IPS-15b (cell line): ENCODE measurements around the gene NRXN3.

Experiments used
- H3K27me3 ChIP-seq: one replicate; pipeline ENCODE4 v1.6.1; 2013; ENCODE audit warnings: low read length; ENCODE audit not compliant: control insufficient read depth, insufficient read depth
- H3K36me3 ChIP-seq: one replicate; pipeline ENCODE4 v1.6.1; 2013; ENCODE audit warnings: low read length; ENCODE audit not compliant: control insufficient read depth, insufficient read depth
- H3K4me1 ChIP-seq: one replicate; pipeline ENCODE4 v1.6.1; 2013; ENCODE audit warnings: mild to moderate bottlenecking, low read length; ENCODE audit not compliant: control insufficient read depth, insufficient read depth
- H3K4me3 ChIP-seq: one replicate; pipeline ENCODE4 v1.5.1; 2013; ENCODE audit warnings: low read depth, low read length
- H3K9ac ChIP-seq: one replicate; pipeline ENCODE4 v1.6.1; 2013; ENCODE audit warnings: low read depth, mild to moderate bottlenecking, low read length
- H3K9me3 ChIP-seq: one replicate; pipeline ENCODE4 v1.6.1; 2013; ENCODE audit warnings: mild to moderate bottlenecking, low read length; ENCODE audit not compliant: control insufficient read depth, insufficient read depth

Gene NRXN3

DNA sequence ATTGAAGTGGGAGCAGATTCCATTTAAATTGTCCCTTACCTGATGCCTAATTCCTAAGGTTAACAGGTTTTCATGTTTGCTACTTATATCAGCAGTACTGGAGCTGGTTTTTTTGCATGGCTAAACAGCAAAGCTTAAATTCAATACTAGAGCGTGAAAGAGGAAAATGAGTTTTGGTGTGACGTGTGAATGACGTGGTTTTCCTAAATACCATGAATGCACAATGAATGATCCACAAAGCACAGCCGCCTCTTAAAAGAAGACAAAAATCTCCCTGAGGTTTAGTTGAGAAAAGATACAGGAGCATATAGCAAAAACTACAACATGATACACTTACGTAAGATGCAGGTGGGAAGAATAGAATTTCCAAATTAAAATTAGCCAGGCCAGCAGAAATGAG is 1310.0 kb downstream of the NRXN3 start:
- Histone ChIP-seq H3K36me3 (no peaks in the 10 kb centered on the region), H3K9me3 (no peaks in the 10 kb centered on the region), H3K27me3 (no peaks in the 10 kb centered on the region), H3K9ac (no peak overlapping the region), H3K4me1 (peaks cover 14% of the 10 kb centered on the region), H3K4me3 (no peak overlapping the region)

DNA sequence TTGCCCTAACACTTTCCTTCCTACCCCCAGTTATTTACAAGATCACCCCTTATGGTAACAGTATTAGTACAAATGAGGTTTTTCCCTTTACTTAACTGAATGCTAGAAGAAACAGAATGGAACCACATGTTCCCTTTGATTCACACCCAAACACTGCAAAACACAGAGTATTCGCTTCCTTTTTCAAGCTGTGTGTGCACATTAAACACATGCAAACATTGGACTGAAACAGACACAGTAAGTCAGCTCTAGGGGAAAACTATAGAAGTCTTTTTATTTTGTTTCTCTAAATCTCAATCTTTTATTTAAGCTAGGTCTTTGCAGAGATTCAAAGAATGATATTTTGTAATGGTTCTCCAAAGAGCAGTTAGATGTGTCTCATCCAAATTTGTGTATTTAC is 1312.7 kb downstream of the NRXN3 start:
- Histone ChIP-seq H3K4me1 (peaks cover 14% of the 10 kb centered on the region), H3K4me3 (no peak overlapping the region), H3K27me3 (no peaks in the 10 kb centered on the region), H3K36me3 (no peaks in the 10 kb centered on the region), H3K9me3 (no peaks in the 10 kb centered on the region), H3K9ac (no peak overlapping the region)

DNA sequence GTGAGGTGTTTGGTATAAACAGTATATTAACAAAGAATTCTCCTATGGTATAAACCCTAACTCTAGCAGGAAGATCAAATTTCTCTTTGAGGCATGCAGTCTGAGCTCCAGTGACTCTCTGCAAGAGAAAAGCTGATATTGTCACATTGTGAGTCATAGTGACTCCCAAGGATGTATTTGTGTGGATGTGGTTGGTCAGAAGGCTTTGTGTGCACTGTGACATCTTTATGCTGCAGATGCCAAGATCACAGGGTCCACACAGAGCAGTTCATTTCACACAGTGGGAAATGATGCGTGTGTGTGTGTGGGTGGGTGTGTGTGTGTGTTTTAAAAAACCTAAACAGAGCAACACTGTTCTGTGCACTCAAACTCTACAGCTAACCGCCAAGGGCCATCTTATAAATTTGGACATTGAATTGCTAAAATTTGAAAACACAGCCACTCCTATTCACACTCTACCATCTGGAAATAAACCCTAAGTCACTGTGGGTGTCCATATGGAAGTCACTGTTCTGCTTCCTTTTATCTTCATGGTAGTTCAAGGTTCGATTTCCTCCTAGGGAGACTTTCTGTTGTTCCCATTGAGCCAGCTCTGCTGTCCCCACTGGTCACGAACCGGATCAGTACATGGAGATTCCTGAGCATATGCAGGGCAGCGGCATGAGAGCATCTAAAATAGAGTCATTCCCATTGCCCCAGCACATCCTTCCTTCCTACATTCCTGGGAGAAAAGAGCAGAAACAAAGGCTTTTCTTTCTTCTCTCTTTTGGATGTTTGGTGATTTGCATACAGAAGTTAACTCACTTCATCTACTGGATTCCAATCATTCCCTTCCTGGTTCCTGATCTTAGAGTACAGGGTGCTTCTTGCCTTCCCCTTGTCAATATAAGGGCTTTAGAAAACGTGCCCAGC is 1313.6 kb downstream of the NRXN3 start:
- no peaks in the 10 kb centered on the region for H3K36me3 ChIP-seq
- H3K4me3 ChIP-seq, result no peak overlapping the region
- H3K27me3 ChIP-seq, result no peaks in the 10 kb centered on the region
- peaks cover 14% of the 10 kb centered on the region for H3K4me1 ChIP-seq
- no peaks in the 10 kb centered on the region for H3K9me3 ChIP-seq
- no peak overlapping the region for H3K9ac ChIP-seq

DNA sequence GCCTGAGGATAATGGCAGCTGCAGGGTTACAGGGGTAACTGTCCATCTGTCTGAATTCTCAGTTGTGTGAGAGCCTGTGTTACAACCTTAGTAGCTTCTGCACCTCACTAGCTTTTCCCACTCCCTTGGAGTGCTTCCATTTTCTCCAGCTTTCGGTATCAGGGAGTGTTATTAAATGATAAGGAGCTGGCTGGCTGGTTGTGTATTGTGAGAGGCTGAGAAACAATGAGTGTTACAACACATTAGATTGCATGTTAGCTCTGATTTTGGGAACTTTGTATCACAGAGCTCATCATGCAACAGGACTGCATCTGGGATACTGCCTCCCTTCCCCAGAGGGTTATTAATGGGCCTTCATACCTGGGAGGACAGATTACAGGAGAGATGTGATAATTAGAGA is 1317.5 kb downstream of the NRXN3 start:
- Histone ChIP-seq H3K36me3 (no peaks in the 10 kb centered on the region), H3K9ac (no peak overlapping the region), H3K4me1 (peaks cover 14% of the 10 kb centered on the region), H3K9me3 (no peaks in the 10 kb centered on the region), H3K4me3 (no peak overlapping the region), H3K27me3 (no peaks in the 10 kb centered on the region)

DNA sequence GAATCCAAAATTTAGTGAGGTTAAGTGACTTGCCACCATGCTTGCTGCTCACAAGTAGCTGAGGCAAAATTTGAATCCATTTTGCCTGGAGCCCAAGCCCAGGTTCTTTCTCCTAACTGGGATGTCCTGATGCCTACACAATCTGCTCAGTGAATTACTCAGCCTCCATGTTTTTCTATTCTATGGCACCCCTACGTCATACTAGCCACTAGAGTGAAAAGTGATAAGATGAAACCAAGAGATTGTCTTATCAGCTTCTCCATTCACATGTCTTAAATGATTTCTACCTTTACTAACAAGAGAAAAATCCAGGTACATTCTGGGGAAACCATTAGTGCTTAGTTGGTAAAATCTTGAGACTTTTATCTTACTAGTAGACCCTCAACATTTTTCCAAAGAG is 1321.0 kb downstream of the NRXN3 start:
- no peaks in the 10 kb centered on the region for H3K36me3 ChIP-seq
- H3K9me3 ChIP-seq, result no peaks in the 10 kb centered on the region
- H3K27me3 ChIP-seq, result no peaks in the 10 kb centered on the region
- no peaks in the 10 kb centered on the region for H3K4me1 ChIP-seq
- no peak overlapping the region for H3K4me3 ChIP-seq
- no peak overlapping the region for H3K9ac ChIP-seq

DNA sequence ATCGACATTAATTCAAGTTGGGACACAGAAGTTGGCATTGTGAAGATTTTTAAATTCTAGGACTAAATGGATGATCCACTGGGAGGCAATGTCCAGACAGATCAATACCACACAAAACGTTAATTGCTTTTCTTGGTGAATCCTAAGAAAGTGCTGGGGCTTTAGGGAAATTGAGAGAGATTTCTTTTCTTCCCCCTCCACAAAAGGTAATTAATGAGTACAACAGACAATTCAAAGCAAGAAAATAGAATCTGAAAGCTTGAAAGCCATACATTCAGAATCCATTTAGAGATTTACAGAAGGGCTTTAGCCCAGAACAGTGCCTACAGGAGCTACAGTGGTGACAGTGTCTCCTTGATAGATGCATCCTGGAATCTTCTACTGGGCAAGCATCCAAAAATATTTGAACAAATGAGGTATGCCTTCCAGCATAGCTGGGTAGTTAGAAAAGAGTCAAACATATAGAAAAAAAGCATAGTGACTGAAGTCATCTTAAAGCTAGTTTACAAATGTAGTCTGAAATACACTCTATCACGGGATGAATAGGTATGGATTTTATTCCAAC is 1323.0 kb downstream of the NRXN3 start:
- Histone ChIP-seq H3K27me3 (no peaks in the 10 kb centered on the region), H3K9ac (no peak overlapping the region), H3K9me3 (no peaks in the 10 kb centered on the region), H3K4me3 (no peak overlapping the region), H3K36me3 (no peaks in the 10 kb centered on the region), H3K4me1 (no peaks in the 10 kb centered on the region)

DNA sequence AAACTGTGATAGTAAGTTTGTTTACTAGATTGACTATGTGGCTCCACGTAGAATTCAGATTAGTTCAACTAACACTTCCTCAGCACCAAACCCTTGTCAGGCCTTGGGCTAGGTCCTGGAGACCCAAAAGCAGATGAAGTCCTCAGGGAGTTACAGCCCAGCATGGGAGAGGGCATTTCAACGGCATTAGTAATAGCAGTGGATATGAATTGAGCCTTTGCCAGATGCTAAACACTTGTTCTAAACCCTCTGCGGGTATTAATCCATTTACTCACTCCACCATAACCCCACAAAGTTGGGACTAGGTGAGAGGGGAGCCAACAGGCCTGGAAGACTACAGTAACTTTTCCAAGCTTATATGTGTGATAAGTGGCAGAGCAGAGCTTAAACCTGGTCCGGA is 1326.5 kb downstream of the NRXN3 start:
- Histone ChIP-seq H3K9me3 (no peaks in the 10 kb centered on the region), H3K4me3 (no peak overlapping the region)

DNA sequence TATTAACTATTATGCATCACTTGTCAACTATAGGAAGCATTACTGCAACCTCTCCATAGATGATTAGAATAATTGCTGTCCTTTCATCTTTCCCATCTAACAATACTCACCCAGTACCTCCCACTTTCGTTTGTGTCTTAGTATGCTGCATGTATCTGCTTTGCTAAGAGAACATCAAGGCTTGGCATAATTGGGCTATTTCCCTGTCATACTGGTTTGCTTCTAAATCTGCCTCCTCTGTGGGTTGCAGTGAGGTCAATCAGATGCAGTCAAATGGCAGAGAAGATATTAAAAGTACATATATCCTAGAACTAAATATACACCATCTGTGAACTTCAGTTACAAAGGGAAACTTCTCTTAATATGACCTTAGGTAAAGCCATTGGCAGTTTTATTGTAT is 1330.3 kb downstream of the NRXN3 start:
- Histone ChIP-seq H3K9ac (no peak overlapping the region), H3K9me3 (no peaks in the 10 kb centered on the region), H3K36me3 (no peaks in the 10 kb centered on the region), H3K4me1 (peaks cover 3% of the 10 kb centered on the region), H3K4me3 (no peak overlapping the region), H3K27me3 (no peaks in the 10 kb centered on the region)

More for the DNA sequence above, 1326.5 kb downstream of the NRXN3 start:
- Histone ChIP-seq H3K9ac (no peak overlapping the region), H3K36me3 (no peaks in the 10 kb centered on the region), H3K27me3 (no peaks in the 10 kb centered on the region), H3K4me1 (no peaks in the 10 kb centered on the region)

DNA sequence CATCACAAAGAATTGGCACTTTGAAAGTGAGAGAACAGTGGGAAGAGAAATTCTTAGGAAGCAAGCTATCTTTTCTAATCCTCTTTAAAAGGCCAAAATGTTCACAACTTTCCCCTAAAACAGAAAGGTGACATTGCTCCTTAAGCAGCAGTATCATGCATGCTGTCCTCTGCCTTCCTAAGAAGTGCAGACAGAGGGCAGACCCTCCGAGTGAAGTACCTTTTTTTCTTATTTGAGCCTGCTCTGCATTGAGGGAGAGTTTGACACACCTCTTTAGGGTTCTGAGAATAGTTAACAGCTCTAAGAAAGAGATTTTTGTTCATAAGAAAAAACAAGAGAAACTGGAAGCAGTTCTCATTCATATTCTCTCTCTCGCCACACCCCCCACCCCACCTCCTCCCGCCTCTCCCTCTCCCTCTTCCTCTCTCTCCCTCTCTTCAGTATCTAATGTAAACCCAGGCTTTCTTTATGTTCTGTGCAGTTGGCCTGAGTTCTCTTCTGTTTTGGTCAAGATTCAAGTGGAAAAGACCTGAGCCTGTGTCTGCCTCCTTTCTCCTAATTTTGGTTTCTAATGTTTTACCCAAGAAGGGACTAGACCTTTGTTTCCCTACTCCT is 1332.1 kb downstream of the NRXN3 start:
- Histone ChIP-seq H3K4me3 (no peak overlapping the region), H3K9me3 (no peaks in the 10 kb centered on the region), H3K36me3 (no peaks in the 10 kb centered on the region), H3K9ac (no peak overlapping the region), H3K27me3 (no peaks in the 10 kb centered on the region), H3K4me1 (peaks cover 3% of the 10 kb centered on the region)

DNA sequence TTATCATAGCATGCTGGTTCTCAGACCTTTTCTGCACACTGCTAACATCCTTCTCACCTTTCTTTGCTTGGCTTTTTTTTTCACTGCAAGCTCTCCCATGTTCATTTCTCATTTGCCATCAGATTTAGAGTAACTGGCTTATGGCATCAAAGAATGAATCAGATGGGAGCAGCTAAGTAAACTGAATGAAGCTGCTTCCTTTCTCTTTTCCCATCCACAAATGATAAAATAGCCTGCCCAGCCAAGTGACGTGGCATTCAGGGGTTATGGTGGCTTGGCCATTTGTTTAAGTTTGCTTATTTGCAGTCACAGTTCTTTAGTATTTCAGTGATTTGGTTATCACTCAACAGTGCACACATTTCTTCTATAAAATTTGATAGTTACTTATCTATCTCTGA is 1332.6 kb downstream of the NRXN3 start:
- Histone ChIP-seq H3K9me3 (no peaks in the 10 kb centered on the region), H3K36me3 (no peaks in the 10 kb centered on the region), H3K4me1 (peaks cover 3% of the 10 kb centered on the region), H3K4me3 (no peak overlapping the region), H3K9ac (no peak overlapping the region), H3K27me3 (no peaks in the 10 kb centered on the region)

DNA sequence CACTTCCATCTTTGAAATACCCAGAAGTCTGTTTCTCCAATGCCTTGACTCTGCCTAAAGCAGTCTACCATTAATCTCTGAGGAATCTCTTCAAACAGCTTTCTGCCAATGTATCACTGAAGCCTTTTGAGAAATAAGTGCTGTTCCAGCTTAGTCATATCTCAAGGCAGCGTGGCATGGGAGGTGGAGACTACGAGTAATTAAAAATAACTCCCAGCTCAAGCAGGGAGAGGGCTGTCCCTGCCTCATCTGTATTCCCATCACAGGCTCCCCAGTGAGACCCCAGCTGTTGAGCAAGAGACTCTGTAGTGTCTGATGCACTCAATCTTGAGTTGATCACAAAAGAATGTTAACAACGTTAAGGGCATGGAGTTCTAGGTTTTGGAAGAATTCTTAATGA is 1340.5 kb downstream of the NRXN3 start:
- H3K9me3 ChIP-seq, result no peaks in the 10 kb centered on the region
- no peak overlapping the region for H3K9ac ChIP-seq
- H3K4me3 ChIP-seq, result no peak overlapping the region
- H3K4me1 ChIP-seq, result peaks cover 7% of the 10 kb centered on the region
- no peaks in the 10 kb centered on the region for H3K36me3 ChIP-seq
- no peaks in the 10 kb centered on the region for H3K27me3 ChIP-seq

DNA sequence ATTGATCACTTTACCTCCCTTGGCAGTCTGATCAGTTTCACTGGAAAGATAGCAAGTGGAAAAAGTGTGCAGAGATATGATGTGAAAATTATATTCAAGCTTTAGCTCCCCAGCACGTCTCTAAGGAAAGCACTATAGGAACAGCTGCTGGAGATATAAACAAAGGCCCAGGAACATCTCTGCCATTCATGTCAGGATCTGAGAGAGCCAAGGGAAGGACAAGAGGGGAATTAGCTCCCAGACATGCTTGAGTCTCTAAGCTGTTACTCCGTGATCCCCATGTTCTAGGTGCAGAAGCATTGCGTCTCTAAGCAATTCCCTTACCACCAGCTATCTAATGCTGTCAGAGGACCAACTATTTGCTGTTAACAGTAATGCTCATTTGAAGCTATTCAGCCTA is 1341.0 kb downstream of the NRXN3 start:
- no peaks in the 10 kb centered on the region for H3K27me3 ChIP-seq
- no peak overlapping the region for H3K4me3 ChIP-seq
- H3K4me1 ChIP-seq, result peaks cover 7% of the 10 kb centered on the region
- H3K36me3 ChIP-seq, result no peaks in the 10 kb centered on the region
- no peak overlapping the region for H3K9ac ChIP-seq
- no peaks in the 10 kb centered on the region for H3K9me3 ChIP-seq
